NK-92 (cell line): Measurements from ENCODE around the gene CNTN1.

Experiments
- DNase-seq: peaks from one replicate; lab custom pipeline; 2025; ENCODE audit not compliant: unreplicated experiment; lab: John Stamatoyannopoulos, UW

CNTN1 gene

DNA sequence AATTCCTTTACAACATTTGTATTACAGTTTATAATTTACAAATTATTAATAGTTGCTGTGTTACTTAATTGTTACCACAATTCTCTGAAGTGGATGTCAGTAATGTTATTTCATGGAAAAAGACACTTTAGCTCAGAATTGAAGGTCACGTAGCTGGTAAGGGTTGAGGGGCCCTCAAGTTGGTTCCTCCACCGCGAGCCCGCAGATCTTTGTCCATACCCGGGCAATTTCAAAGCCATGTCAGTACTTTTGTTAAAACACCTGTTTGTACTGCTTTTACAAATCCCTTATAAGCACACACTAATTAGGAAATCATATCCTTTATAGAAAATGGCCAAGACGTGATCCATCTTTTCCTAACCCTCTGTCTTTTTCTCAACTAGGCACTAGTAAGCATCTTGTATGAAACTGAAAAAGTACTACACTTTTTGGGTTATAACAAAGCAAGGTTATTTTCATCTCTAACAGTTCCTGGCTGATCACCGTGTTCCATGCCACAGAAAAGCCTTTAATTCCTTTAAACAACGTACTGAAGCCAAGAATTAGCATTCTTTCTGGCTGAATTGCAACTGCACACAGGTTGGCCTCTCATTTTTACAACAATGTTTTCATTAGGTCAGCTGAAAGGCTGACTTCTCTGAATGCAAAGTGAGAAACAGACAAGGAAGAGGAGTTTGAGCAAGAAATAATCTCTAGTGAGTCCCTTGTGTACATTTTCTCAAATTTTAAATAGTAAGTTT, 76.1 kb downstream of the CNTN1 start:
- no peak for DNase-seq

DNA sequence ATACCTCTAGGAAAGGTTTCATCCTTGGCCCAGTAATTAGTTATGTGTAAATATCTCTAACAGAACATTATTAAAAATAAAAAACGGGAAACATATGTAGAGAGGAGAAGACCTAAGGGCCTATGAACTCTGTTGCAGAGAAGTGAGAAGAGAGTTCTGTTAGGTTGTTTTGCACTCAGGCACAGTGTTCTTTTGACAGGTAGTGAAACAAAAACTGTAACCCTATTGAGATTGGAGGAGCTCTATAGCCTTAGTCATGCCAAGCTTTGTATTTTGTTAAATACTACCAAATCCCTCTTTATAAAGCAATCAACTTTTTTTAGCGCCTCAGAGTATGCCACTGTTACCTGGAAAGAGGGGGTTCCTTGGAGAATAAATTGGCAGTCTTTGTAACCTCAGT, 77.6 kb downstream of the CNTN1 start:
- DNase-seq = no peak

DNA sequence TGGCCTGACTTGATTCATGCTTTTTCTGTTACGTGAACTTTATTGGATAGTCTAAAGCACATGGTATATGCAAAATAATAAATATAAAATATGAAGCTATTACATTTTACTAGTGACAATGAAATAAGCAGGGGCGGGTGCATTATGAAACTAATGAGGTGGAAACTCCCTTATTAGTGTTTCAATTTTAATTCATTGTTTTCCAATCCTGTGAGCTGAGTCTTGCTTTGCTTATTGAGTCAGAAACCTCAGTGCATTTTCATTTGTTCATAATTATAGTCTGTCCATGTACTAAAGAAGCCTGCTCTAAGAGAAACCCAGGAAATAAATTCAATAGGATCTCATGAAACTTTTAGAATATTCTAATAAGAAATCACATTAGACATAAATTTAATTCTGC, 78.5 kb downstream of the CNTN1 start:
- no peak for DNase-seq

DNA sequence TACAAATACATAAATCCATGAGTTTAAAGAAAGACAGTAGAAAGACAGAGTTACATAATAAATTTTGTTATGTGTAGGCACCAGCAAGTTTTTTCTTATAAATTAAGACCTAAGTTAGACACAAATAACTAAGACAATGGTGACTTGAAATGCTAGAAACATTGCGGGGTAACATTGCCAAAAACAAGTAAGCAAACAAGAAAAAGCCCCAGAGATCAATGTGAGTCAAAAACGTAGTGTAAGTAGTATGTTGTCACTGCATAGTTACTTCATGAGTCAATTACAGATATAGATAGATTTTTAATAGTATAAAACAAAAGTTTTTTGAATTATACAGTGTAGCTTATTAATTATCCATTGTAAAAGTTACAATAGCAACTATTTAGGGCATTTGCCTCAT, 83.4 kb downstream of the CNTN1 start:
- no peak for DNase-seq

DNA sequence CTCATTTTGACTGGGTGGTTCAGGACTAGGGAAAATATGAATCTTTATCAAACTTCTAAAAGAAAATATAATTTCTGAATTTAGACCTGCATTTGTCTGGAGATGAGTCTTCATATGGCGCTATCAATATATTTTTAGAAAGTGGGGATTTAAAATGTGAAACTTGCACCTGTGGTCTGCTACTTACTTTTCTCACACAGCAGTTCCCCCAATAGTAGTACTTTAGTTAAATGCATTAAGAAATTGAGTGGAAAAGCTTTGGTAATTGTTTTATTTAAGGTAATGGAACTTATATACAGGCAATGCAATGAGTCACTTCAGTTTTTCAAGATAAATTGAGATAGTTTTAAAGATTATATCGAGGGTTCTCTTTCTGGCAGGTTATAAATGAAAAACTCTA, 91.9 kb downstream of the CNTN1 start:
- DNase-seq = no peak

DNA sequence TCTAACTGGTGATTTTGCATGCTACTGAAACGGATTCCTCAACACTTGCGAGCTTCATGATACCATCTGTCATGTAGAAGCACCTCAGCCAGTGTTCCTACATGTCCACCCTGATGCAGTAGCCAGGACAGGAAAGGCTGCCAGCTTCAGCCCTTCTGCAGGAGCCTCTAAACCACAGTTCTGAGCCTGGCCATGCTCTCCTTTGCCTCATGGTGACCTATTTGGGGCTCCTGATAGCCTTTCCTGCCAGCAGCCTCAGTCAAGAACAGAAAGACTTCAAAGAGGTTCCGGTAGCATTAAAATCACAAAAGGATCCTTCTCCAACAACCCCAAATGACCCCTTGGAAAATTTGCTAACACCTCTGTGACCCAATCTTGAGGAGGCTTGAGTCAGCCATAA, 96.0 kb downstream of the CNTN1 start:
- DNase-seq = no peak

DNA sequence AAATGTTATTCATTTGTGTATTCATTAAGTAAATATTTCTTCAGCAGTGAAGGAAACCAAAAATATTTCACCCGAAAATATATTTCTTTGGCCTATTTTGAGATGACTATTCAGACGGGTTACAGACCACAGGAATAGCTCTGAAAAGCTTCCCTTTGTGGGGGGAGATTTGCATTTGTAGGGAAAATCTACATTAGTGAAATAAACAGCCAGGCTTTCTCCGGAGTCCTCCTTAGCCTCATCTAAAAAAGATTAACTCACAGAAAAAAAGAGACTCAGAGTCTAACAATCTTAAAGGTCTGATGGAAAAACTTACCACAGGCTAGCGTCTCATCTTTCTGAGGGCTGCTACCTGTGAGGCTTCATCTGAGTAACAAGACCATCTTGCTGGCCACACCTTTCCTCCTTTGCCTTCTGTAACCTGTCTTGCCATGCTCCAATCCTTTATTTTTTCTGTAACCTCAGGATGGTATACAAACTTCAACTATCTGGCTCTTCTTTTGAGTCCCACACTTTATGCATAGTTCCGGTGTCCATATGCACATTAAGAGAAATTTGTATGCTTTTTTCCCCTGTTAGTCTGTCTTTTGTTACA, 100.7 kb downstream of the CNTN1 start:
- no peak for DNase-seq

DNA sequence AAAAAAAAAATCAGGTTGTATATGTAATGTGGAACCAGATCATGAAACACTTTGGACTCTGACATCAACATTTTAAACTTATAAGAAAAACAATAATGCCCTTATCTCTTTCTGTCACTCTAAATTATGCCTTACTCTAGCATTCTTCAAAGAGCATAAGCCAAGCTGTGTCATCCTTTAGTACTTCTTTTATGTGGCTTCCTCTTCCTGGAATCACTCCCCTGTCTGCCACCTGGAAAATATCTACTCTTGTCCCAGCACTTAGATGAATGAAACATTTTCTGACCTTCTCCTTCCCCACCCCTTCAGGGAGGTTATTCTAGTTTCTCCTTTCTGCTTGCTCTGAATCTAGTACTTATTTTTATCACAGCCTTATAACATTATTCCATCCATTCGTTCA, 101.2 kb downstream of the CNTN1 start:
- DNase-seq = no peak

DNA sequence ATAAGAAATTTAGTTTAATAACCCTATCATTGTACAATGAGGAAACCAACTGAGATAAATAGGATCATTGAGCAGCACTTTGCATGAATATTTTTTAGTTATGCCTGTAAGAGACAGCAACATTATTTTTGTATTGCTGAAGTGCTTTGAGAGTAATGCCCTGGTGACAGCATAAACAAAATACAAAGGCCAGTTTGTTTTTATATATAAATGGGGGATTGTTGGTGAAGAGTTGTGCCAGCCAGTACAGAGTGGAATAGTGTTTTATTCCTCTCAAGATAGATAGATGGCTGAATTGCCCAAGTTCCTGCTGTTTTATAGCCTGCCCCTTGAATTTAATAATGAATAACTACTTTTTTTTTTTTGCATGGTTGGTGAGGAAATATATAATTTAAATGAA, 101.8 kb downstream of the CNTN1 start:
- no peak for DNase-seq

DNA sequence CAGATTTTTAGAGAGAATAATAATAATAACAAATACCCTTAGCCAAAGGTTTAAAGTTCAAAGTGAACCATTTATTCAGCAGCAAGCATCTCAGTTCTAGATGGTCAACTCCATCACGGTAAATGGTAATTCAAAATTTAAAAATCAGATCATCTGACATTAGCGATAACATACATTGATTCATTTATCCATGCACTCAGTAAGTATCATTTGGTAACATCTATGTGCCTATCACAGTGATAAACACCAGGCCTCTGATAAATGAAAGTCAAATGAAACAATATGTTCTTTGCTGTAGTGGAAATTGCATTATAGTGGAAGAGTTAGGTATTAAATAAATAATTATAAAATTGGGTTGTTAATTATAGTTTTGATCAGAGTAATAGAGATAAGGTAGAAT, 108.8 kb downstream of the CNTN1 start:
- no peak for DNase-seq

DNA sequence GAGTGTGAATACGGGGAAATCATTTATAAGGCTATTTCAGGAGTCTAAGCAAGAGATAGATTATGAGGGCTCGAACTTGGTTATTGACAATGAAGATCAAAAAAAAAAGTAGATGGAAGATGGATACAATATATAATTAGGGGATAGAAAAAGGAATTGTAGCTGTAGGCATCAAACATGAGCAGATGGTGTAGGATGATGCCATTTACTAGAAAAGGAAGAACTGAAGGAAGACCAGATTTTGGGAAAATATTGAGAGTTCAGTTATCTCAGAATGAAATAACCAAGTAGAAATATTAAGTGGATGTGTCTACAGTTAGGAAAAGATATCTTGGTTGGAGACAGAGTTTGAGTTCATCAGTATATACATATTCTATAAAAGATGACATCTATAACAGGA, 109.6 kb downstream of the CNTN1 start:
- no peak for DNase-seq

DNA sequence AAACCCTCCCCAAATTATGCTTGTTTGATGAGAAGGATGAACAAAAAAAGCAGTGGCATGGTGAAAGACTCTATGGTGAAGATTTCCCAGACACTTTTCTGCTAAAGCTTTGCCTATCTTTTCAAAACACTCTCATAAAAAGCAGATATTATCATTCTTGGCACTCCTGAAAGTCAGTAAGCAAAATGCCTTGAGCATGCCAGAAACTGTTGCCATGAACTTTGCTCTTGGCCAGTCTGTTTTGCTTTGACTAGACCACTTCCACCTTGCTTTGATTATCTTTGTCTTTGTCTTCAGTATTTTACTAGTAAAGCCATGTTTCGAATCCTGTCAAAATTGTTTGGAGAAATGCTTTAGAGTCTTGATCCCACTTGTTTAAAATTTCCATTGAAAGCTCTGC, 110.4 kb downstream of the CNTN1 start:
- DNase-seq = no peak

DNA sequence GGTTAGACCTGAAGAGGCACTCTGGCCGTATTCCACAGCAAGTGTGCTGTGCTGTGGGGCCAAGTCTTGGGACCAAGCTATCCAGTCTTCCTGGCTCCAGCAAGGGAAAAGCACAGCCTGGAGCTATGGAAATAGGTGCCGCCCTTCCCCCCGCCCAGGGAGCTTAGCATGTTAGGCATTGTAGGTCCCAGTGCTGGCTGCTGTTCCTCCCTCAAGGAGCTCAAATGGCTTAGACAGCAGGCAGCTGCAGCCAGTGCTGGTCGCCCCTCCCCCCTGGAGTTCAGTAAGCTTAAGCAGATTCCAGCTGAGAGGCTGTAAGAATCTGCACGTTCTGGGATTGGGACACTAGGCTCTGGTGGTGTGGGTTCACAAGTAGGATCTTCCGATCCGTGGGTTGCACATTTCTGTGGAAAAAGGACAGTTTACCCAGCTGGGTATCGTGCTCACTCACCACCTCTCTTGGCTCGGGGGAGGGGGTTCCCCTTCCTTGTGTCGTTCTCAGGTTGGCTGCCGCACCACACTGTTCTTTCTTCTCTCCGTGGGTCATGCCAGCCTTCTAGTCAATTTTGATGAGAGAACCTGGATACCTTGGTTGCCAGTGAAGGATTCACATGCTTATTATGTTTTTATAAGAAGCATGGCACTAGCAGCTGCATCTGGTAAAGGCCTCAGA, 127.3 kb downstream of the CNTN1 start:
- DNase-seq = no peak

DNA sequence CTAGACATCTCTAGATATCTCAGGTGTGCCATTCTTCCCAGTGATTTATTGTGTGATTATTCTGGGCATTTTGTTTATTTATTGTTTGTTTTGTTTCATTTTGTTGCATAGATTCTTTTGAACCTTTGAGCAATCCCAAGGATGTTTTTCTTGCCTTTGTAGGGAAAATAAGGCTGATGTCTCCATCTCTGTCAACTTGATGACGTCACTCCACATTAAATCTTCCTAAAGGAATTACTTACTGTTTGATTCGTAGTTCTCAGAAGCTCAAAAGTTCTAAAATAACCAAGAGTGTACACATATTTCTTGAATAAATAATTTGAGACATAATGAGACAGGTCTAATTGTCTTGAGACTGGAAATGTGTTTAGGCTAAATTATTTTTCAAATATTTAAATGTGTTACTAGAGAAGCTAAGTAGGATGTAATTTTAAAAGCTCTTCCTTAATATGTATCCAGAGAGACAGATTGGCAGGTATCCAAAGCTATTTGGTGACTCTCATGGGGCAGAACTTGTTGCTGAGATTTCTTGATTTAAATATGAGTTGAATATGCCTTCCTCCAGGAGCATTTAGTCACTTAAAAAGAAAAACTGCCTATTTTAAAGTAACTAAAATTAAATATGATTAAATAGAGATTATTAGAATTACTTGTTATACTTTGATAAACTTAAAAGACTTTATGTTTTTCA, 128.7 kb downstream of the CNTN1 start:
- no peak for DNase-seq

DNA sequence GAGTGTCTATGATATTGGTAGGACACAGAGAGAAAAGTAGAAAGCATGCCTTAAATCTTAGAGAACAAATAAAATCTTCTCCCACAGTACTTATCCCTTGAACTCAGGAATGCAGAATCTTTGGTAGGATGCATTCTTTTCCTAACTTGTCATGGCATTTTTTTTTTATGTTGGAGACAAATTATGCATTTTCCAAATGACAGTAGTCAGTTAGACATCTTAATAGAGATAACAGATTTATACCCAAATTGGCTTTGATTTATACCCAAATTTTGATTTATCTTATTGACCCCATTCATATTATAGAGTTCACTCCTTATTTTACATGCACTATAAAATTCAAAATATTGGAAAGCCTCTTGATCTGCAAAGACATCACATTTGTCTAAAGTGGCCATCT, 132.9 kb downstream of the CNTN1 start:
- DNase-seq = no peak

DNA sequence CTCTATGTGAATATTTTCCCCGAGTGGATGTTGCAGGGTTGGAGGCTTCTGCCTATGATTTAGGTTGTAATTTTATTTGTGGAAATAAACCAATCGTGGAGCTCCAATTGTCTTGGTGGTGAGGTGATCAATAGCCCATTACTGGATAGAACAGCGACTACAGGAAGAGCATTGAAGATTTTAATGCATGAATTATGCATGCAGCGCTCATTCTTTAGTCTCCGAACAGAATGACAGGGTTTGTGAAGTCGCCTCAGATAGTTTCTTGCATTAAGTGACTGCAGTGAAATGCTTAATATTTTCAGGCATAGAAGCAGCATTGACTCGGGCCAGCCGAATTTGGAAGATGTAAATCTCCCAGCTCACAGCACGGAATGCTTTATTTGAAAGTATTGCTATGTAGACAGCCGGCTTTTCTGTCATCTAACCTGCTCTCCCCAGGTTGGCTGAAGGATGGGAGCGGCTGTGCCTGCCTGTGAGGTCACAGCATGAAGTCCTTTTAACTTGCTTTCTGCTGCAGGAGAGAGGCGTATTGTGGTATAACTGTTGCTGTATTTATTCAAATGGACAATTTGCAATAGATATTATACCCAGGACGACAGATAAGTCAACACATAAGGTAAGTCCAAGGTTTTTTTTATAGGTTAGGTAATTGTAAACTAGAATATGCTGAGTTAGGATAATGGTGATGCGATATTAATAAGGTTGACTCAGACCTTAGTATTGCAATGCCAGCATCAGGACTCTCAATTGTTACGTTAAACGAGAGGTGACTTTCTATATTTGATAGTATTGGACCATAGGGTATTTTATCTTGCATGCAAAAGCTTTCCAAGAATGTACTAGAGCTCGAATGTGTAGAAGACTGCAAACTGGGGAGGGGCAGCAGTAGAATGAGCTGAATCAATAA, 135.7 kb downstream of the CNTN1 start:
- no peak for DNase-seq

DNA sequence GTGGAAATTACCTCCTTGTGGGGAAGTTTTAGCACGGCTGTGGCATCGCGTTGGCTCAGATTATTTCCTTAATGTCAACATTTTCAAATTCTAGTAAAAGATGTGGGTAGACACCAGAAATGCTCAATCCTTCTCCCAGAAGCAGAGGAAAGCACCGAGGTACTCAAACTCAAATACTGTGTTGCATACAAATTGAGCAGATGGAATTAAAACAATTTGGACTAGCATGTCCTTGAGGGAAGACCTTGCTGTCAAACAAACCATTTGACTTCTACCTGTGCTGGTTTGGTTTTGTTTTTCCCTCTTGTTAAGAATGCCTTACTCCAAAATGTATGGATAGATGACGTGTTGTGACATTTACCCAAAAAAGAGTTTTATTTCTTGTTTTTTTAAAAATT, 136.4 kb downstream of the CNTN1 start:
- DNase-seq = no peak

DNA sequence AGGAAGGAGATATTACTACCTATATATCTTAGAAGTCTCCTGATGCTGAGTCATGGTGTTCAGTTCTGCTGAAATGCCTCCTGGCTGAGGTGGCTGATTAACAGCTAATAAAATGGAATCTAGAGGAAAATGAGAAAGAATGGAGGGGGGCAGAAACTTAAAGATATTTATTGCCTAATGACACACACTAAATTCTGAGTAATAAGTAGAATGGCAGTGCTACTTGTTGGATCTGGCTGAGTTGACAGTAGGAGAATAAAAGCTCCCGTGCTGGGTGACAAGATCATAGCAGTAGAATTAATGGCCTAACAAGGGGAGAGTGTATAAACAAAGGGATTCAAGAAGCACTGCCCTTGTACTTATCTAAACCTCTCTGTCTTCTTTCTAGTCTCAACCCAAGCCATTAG, 137.5 kb downstream of the CNTN1 start:
- DNase-seq = no peak

DNA sequence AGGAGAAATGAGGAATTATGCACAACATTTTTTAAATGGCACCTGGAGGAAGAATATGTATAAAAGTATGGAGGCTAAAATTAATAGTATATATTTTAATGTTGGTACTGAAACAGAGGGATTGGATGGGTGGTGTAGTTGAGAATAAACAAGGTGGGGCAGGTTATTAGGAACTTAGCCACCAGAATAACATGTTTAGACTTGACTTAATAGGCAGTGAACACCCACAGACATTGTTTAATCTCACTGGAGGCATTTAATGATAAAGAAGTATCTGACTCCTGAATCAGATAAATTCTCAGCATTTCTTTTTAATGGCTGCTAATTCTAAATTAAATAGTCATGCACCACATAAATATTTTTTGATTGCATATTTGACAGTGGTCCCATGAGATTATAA, 139.7 kb downstream of the CNTN1 start:
- no peak for DNase-seq

DNA sequence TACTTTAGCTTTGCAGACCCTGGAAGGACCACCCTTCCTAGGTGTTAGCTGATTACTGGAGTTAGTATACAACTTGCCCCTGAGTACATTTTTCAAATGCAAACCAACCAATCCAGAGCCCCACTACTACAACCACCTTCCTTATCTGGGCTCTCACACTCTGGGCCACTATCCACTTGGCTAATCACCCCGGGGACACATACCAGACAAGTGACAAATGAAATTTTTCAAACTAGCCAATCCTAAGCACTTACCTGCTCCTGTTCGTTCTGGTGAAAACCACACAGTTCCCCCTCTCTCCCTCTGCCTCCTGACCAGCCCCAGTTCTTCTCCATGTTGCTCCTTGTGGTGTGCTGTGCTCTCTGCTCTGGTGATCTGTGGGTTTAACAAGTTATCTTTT, 140.4 kb downstream of the CNTN1 start:
- DNase-seq = no peak

DNA sequence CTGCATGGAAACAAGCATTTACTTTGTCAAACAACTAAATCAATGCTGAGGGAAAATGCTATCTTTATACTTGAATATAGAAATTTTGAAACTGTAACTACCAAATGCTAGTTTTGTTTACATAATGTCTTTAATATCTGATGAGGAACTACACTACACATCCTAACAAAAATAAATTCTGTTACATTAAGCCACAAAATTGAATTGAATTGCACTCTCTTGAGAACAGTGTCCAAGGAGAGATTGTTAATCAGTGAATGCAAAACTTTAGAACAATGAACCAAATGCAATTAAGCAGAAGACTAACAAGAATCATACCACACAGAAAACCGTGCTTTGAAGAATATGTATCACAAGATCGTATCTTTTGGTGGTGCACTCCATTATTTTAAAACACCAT, 141.6 kb downstream of the CNTN1 start:
- DNase-seq = no peak
